Measurements from ENCODE around the gene MS4A1. TPM values are rescaled to one million over a fixed set of nuclear protein-coding genes. Genes with fewer than 3 reads are reported as not detected.
A peak's percentile ranks its signal among the peaks of the same experiment; 100 is the strongest.

The MS4A1 gene
- total RNA-seq, 6 experiments from 2014 or later, result 0.12 to 0.78 (median 0.26) TPM; not detected in 1

DNA sequence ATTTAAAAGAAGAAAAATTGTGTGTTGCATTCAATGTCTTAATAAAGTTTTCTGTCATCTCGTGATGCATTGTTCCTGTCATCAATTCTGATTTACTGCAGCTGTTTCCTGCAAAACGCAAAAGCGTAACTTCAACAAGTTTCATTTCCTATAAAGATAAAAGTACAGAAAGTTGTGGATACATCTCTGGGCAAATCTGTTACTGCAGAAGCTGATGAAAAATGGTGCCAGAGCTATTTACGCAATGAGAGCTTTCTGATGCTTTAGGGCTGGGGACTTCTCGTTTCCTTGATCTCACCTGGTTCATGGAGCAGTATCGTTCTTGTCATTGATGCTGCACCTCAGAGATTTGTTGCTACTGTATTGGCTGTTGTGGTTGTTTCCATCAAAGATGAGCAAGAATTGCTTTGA lies 21.4 kb downstream of the MS4A1 start:
- no peaks in the 10 kb centered on the region for H3K9me3 ChIP-seq
- no peaks in the 10 kb centered on the region for H3K36me3 ChIP-seq
- H3K27ac ChIP-seq, result no peak overlapping the region
- peak in 1 of 4 donors; percentile 41 for ATAC-seq
- no peaks in the 10 kb centered on the region for H3K27me3 ChIP-seq
- no peaks in the 10 kb centered on the region for H3K4me1 ChIP-seq
- intact Hi-C loops (cut with DNase I), result no loop called here
- TF ChIP-seq POLR2A (IDR thresholded peaks at IDR 0.05) (no peak), CTCF (IDR thresholded peaks at IDR 0.05) (no peak)
- 19% methylated on average over 6 of the region's 6 CpGs for WGBS (ENCODE audit: insufficient coverage, low coverage, low lambda C conversion rate, missing lambda C conversion rate)
- no peak overlapping the region for H3K4me3 ChIP-seq
- DNase-seq, result no peak

- H3K36me3 ChIP-seq, result no peaks in the 10 kb centered on the region
- intact Hi-C loops (cut with DNase I), result no loop called here
- DNase-seq, result no peak
- H3K27ac ChIP-seq, result no peak overlapping the region
- no peaks in the 10 kb centered on the region for H3K27me3 ChIP-seq
- no peaks in the 10 kb centered on the region for H3K9me3 ChIP-seq
- peak in 3 of 4 donors; percentile 34 to 61 (median 45) for ATAC-seq
- TF ChIP-seq POLR2A (IDR thresholded peaks at IDR 0.05) (no peak), CTCF (IDR thresholded peaks at IDR 0.05) (no peak)
- H3K4me1 ChIP-seq, result no peaks in the 10 kb centered on the region
- 25% methylated on average over 2 of the region's 2 CpGs for WGBS (ENCODE audit: insufficient coverage, low coverage, low lambda C conversion rate, missing lambda C conversion rate)
- no peak overlapping the region for H3K4me3 ChIP-seq
Observed at GRCh38 chr11:60482361-60482760, 26.7 kb downstream of the MS4A1 start.

- intact Hi-C loops (cut with DNase I), result no loop called here
- WGBS (ENCODE audit: insufficient coverage, low coverage, low lambda C conversion rate, missing lambda C conversion rate), result 53% methylated on average over 5 of the region's 5 CpGs
- Histone ChIP-seq H3K36me3 (no peaks in the 10 kb centered on the region), H3K4me3 (no peak overlapping the region), H3K9me3 (no peaks in the 10 kb centered on the region), H3K27ac (no peak overlapping the region), H3K27me3 (no peaks in the 10 kb centered on the region), H3K4me1 (no peaks in the 10 kb centered on the region)
- ATAC-seq (peak; percentile 44 to 82 (median 76)), DNase-seq (no peak)
- TF ChIP-seq POLR2A (IDR thresholded peaks at IDR 0.05) (no peak), CTCF (IDR thresholded peaks at IDR 0.05) (peak; percentile 14 to 49 (median 45))
Observed at GRCh38 chr11:60485987-60486386, 30.3 kb downstream of the MS4A1 start.

DNA sequence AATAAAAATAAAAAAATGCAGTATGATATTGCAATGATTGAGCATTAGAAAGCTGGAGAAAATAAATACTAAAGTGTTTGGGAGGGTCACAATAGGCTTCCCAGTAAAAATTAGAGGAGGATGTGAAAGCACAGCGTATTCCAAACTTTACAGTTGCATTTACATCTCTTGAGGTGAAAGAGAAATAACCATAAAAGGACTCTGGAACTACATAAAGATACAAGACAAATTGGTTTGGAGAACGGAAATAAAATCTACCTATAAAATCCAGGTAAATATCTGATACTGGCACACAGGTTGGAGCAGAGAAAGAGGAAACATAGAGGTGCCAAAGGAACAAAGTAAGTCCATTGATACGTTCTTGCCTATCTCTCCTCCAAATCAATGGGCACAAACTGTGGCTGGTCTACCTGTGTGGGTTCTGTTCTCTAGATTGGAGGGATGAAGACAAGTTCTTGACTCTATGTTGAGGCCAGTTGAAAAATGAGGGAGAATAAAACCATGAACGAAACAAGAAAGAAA lies 36.9 kb downstream of the MS4A1 start, which contains the start of gene MS4A12:
MS4A12 (plus strand) TSS at position 291 of the 522 bp plus-strand sequence. CDS start 4,541 bp downstream, outside the sequence.
- H3K4me1 ChIP-seq, result no peaks in the 10 kb centered on the region
- H3K27me3 ChIP-seq, result no peaks in the 10 kb centered on the region
- intact Hi-C loops (cut with DNase I), result no loop called here
- DNase-seq (no peak), ATAC-seq (no peak)
- TF ChIP-seq POLR2A (IDR thresholded peaks at IDR 0.05), result no peak
- TF ChIP-seq CTCF (IDR thresholded peaks at IDR 0.05), result no peak
- H3K27ac ChIP-seq, result no peak within 1 kb of the TSS
- H3K36me3 ChIP-seq, result no peaks in the 10 kb centered on the region
- WGBS (ENCODE audit: insufficient coverage, low coverage, low lambda C conversion rate, missing lambda C conversion rate), result 59% methylated on average over 4 of the region's 4 CpGs
- no peaks in the 10 kb centered on the region for H3K9me3 ChIP-seq
- no peak within 1 kb of the TSS for H3K4me3 ChIP-seq

Measured in right lobe of liver (tissue), 6 donors.